Progenitor cell of endocrine pancreas (in vitro differentiated cells): ENCODE measurements around the gene TMOD2. TPM values are rescaled to one million over a fixed set of nuclear protein-coding genes. Genes with fewer than 3 reads are reported as not detected.

Source experiments
- DNase-seq: peaks from one replicate; pipeline ENCODE4 v3.0.0; 2021; ENCODE audit warnings: low spot score; ENCODE audit not compliant: unreplicated experiment
- H3K27ac Mint-ChIP-seq: 2 replicates; pipeline ENCODE4 v1.8.0; 2021; ENCODE audit warnings: mild to moderate bottlenecking, moderate library complexity, mixed read lengths
- H3K27me3 Mint-ChIP-seq: 2 replicates; pipeline ENCODE4 v1.8.0; 2021; ENCODE audit warnings: mixed read lengths
- H3K36me3 Mint-ChIP-seq: 2 replicates; pipeline ENCODE4 v1.8.0; 2022; ENCODE audit warnings: mixed read lengths; ENCODE audit not compliant: insufficient read depth
- H3K4me1 Mint-ChIP-seq: 2 replicates; pipeline ENCODE4 v1.8.0; 2021; ENCODE audit warnings: low read depth, mixed read lengths
- H3K4me3 Mint-ChIP-seq: 2 replicates; pipeline ENCODE4 v1.8.0; 2021; ENCODE audit warnings: low read depth, mild to moderate bottlenecking, moderate library complexity, mixed read lengths
- H3K9me3 Mint-ChIP-seq: 2 replicates; pipeline ENCODE4 v1.8.0; 2021; ENCODE audit warnings: low read depth, mixed read lengths
- CTCF ChIP-seq: fragments of 200-600 bp; sonication (generic); IDR thresholded peaks from one replicate; pipeline ENCODE4 v1.5.0; 2021; ENCODE audit warnings: antibody characterized with exemption, mild to moderate bottlenecking; ENCODE audit not compliant: unreplicated experiment
- total RNA-seq: library from RNA; stranded (reverse); gene quantifications from 2 replicates; pipeline ENCODE4 v1.2.1, GENCODE V29; 2021

The TMOD2 gene
- total RNA-seq, 1 donor from 2014 or later, result 8.1 TPM

- peaks cover 8% of the 10 kb centered on the region for H3K36me3 Mint-ChIP-seq
- peaks cover 21% of the 10 kb centered on the region for H3K9me3 Mint-ChIP-seq
- no peak overlapping the region for H3K4me3 Mint-ChIP-seq
Observed at GRCh38 chr15:51818150-51818549, 66.8 kb downstream of the TMOD2 start.

GRCh38 chr15:51825698-51826097 is 74.3 kb downstream of the TMOD2 start:
- DNase-seq, result no peak
- Mint-ChIP-seq H3K9me3 (peaks cover 7% of the 10 kb centered on the region), H3K27ac (no peak overlapping the region), H3K36me3 (peaks cover 4% of the 10 kb centered on the region), H3K4me1 (peaks cover 7% of the 10 kb centered on the region), H3K4me3 (no peak overlapping the region), H3K27me3 (no peaks in the 10 kb centered on the region)
- no peak for TF ChIP-seq CTCF

More at GRCh38 chr15:51818150-51818549, 66.8 kb downstream of the TMOD2 start:
- Mint-ChIP-seq H3K27me3 (no peaks in the 10 kb centered on the region), H3K27ac (no peak overlapping the region), H3K4me1 (peaks cover 29% of the 10 kb centered on the region)
- no peak for TF ChIP-seq CTCF
- DNase-seq, result no peak

- H3K27ac Mint-ChIP-seq, result no peak overlapping the region
- peaks cover 15% of the 10 kb centered on the region for H3K4me1 Mint-ChIP-seq
- no peaks in the 10 kb centered on the region for H3K36me3 Mint-ChIP-seq
- H3K27me3 Mint-ChIP-seq, result no peaks in the 10 kb centered on the region
- TF ChIP-seq CTCF, result no peak
- peak overlapping the region; percentile 90 for H3K4me3 Mint-ChIP-seq
- H3K9me3 Mint-ChIP-seq, result no peaks in the 10 kb centered on the region
- DNase-seq, result no peak
Observed at GRCh38 chr15:51828621-51829375, 77.4 kb downstream of the TMOD2 start.

GRCh38 chr15:51829376-51830275 is 78.2 kb downstream of the TMOD2 start, which contains the start of gene TMOD3:
Gene TMOD3, plus strand, starts transcription at chr15:51829653. Its CDS starts 33,232 bp downstream, at chr15:51862885.
- TF ChIP-seq CTCF, result no peak
- H3K4me3 Mint-ChIP-seq, result peak within 1 kb of the TSS; percentile 90
- DNase-seq, result peak; percentile 93
- peak within 1 kb of the TSS; percentile 96 for H3K27ac Mint-ChIP-seq
- H3K9me3 Mint-ChIP-seq, result no peaks in the 10 kb centered on the region
- H3K27me3 Mint-ChIP-seq, result no peaks in the 10 kb centered on the region
- H3K4me1 Mint-ChIP-seq, result peaks cover 15% of the 10 kb centered on the region
- no peaks in the 10 kb centered on the region for H3K36me3 Mint-ChIP-seq

- DNase-seq, result no peak
- Mint-ChIP-seq H3K27ac (peak overlapping the region; percentile 96), H3K4me3 (peak overlapping the region; percentile 90), H3K36me3 (no peaks in the 10 kb centered on the region), H3K27me3 (no peaks in the 10 kb centered on the region), H3K9me3 (no peaks in the 10 kb centered on the region), H3K4me1 (peaks cover 10% of the 10 kb centered on the region)
- no peak for TF ChIP-seq CTCF
Observed at GRCh38 chr15:51830276-51830806, 78.9 kb downstream of the TMOD2 start.
